ENCODE results near the gene SLC41A3. TPM values are rescaled to one million over a fixed set of nuclear protein-coding genes. Genes with fewer than 3 reads are reported as not detected.

SLC41A3 gene
- total RNA-seq, 1 donor from 2014 or later = 38.6 TPM

DNA sequence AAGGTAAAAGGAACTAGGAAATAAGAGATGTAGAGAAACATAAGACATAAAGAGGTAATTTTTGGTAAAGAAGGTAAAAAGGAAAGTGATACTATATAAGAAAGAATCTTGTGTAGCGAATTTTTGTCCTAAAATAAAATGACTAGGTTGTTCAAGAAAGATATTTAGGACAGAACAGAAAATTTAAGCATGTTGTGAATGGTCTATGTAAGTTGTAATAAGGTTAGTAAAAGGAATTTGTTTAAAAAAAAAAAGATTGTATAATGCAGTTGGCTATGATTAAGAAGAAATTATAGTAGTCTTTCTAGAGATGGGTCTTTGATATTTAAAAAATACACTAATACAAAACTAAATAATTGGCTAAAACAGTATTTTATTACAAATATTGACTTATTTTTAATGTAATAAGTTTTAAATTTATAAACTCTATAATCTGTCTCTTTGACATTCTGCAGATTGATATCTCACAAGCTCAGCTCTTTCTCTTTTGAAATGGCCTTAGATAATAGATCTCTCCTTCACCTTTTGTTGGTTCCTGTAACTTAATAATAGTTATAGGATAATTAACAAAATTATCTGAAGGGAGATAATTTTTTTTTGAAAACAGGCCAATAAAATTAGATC is 3.7 kb upstream of the SLC41A3 start:
- peaks cover 3% of the 10 kb centered on the region for H3K27me3 Mint-ChIP-seq (ENCODE audit: unreplicated experiment)
- H3K36me3 Mint-ChIP-seq (ENCODE audit: unreplicated experiment) = peaks cover 20% of the 10 kb centered on the region
- H3K4me3 Mint-ChIP-seq (ENCODE audit: unreplicated experiment) = no peak overlapping the region
- H3K4me1 Mint-ChIP-seq (ENCODE audit: low read depth, unreplicated experiment) = peaks cover 2% of the 10 kb centered on the region
- H3K27ac Mint-ChIP-seq (ENCODE audit: unreplicated experiment) = no peak overlapping the region
- TF ChIP-seq, protein P1, sequence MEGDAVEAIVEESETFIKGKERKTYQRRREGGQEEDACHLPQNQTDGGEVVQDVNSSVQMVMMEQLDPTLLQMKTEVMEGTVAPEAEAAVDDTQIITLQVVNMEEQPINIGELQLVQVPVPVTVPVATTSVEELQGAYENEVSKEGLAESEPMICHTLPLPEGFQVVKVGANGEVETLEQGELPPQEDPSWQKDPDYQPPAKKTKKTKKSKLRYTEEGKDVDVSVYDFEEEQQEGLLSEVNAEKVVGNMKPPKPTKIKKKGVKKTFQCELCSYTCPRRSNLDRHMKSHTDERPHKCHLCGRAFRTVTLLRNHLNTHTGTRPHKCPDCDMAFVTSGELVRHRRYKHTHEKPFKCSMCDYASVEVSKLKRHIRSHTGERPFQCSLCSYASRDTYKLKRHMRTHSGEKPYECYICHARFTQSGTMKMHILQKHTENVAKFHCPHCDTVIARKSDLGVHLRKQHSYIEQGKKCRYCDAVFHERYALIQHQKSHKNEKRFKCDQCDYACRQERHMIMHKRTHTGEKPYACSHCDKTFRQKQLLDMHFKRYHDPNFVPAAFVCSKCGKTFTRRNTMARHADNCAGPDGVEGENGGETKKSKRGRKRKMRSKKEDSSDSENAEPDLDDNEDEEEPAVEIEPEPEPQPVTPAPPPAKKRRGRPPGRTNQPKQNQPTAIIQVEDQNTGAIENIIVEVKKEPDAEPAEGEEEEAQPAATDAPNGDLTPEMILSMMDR (IDR thresholded peaks at IDR 0.05; ENCODE audit: partially characterized antibody, unreplicated experiment) = no peak
- DNase-seq = no peak
- H3K9me3 Mint-ChIP-seq (ENCODE audit: unreplicated experiment) = peaks cover 6% of the 10 kb centered on the region

DNA sequence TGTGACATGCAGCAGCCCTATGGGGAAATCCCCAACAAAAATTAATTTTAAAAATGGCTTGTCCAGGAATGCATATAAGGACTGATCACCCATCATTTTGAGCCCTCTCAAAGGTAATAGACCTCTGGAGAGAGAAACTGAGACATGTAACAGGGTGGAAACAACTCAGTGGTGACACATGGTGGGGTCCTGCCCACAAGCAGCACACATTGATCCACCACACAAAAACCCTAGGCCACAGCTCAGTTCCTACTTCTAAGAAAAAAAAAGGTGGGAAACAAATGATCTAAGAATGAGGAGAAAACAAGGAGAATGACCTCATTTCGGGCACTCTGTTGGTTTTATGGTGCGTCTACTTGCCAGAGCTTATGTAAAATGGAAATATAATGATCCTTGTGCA is 1.9 kb upstream of the SLC41A3 start:
- H3K36me3 Mint-ChIP-seq (ENCODE audit: unreplicated experiment) = peaks cover 6% of the 10 kb centered on the region
- H3K27ac Mint-ChIP-seq (ENCODE audit: unreplicated experiment) = no peak overlapping the region
- no peak for DNase-seq
- peaks cover 6% of the 10 kb centered on the region for H3K9me3 Mint-ChIP-seq (ENCODE audit: unreplicated experiment)
- H3K4me3 Mint-ChIP-seq (ENCODE audit: unreplicated experiment) = no peak overlapping the region
- H3K27me3 Mint-ChIP-seq (ENCODE audit: unreplicated experiment) = peaks cover 3% of the 10 kb centered on the region
- peaks cover 2% of the 10 kb centered on the region for H3K4me1 Mint-ChIP-seq (ENCODE audit: low read depth, unreplicated experiment)
- TF ChIP-seq, protein P1 (IDR thresholded peaks at IDR 0.05; ENCODE audit: partially characterized antibody, unreplicated experiment) = no peak

DNA sequence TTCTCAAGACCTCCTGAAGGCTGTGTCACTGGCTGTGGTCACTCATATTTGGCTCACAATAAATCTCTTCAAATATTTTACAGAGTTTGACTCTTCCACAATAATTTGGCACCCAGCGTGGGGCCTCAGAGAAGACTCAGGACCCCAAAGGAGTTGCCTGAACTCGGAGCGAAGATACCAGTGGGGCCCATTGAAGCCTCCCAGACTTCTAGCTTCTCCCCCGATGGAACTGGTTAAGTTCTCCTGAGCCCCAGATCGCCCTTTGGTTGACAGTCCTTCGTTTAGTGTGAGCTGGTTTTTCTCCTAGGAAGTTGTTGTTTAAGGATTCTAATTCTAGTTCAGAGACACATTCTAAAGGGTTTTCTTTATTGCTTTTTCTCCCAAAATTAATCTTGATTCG is 1.4 kb upstream of the SLC41A3 start:
- H3K27ac Mint-ChIP-seq (ENCODE audit: unreplicated experiment) = no peak overlapping the region
- TF ChIP-seq, protein P1 (IDR thresholded peaks at IDR 0.05; ENCODE audit: partially characterized antibody, unreplicated experiment) = no peak
- DNase-seq = no peak
- H3K27me3 Mint-ChIP-seq (ENCODE audit: unreplicated experiment) = peaks cover 3% of the 10 kb centered on the region
- H3K4me3 Mint-ChIP-seq (ENCODE audit: unreplicated experiment) = peak overlapping the region; percentile 68
- peaks cover 4% of the 10 kb centered on the region for H3K9me3 Mint-ChIP-seq (ENCODE audit: unreplicated experiment)
- peaks cover 5% of the 10 kb centered on the region for H3K36me3 Mint-ChIP-seq (ENCODE audit: unreplicated experiment)
- H3K4me1 Mint-ChIP-seq (ENCODE audit: low read depth, unreplicated experiment) = peaks cover 2% of the 10 kb centered on the region

DNA sequence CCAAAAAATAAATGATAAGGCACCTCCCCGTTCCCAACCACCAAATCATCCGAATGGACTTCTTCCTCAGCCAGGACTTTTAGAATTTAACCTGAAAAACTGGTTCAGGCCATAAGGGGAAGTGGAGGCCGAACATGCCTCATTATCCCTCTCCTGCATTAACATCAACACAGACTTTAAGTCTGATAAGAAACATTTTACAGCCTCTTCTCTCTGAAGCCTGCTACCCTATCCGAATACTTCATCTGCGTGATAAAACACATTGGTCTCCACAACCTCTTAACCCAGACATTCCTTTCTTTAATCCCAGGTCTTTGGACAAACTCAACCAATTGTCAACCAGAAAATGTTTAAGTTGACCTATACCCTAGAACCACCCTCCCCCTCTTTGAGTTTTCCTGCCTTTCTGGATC is 850 bp upstream of the SLC41A3 start:
- TF ChIP-seq, protein P1 (IDR thresholded peaks at IDR 0.05; ENCODE audit: partially characterized antibody, unreplicated experiment) = no peak
- no peak overlapping the region for H3K27ac Mint-ChIP-seq (ENCODE audit: unreplicated experiment)
- peaks cover 3% of the 10 kb centered on the region for H3K27me3 Mint-ChIP-seq (ENCODE audit: unreplicated experiment)
- no peak for DNase-seq
- H3K9me3 Mint-ChIP-seq (ENCODE audit: unreplicated experiment) = peaks cover 4% of the 10 kb centered on the region
- H3K36me3 Mint-ChIP-seq (ENCODE audit: unreplicated experiment) = peaks cover 5% of the 10 kb centered on the region
- H3K4me3 Mint-ChIP-seq (ENCODE audit: unreplicated experiment) = peak overlapping the region; percentile 68
- peaks cover 2% of the 10 kb centered on the region for H3K4me1 Mint-ChIP-seq (ENCODE audit: low read depth, unreplicated experiment)

DNA sequence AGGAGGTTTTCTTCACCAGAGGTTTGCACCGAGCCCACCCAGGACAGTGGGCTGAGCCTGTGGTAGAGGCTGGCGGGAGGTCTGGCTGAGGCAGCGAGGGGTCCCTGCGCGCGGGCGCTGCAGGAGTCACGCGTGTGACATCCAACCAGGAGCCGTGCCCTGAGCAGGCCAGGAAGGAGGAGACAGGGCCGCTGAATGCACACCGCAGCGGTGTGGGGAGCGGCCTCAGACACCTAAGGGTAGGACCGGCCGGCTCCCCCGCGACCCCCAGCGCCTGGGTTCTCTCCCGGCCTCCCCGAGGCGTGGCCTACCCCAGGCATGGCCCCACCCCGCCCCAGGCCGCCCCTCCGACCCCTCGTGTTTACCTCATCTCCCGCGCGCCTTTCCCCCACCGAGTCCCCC is 412 bp downstream of the SLC41A3 start:
- Mint-ChIP-seq H3K27me3 (ENCODE audit: unreplicated experiment) (peaks cover 3% of the 10 kb centered on the region), H3K4me3 (ENCODE audit: unreplicated experiment) (peak overlapping the region; percentile 97), H3K36me3 (ENCODE audit: unreplicated experiment) (peaks cover 13% of the 10 kb centered on the region), H3K27ac (ENCODE audit: unreplicated experiment) (no peak overlapping the region), H3K9me3 (ENCODE audit: unreplicated experiment) (peaks cover 7% of the 10 kb centered on the region), H3K4me1 (ENCODE audit: low read depth, unreplicated experiment) (peaks cover 2% of the 10 kb centered on the region)
- DNase-seq = peak; percentile 65
- TF ChIP-seq, protein P1 (IDR thresholded peaks at IDR 0.05; ENCODE audit: partially characterized antibody, unreplicated experiment) = no peak

Measured in glutamatergic neuron (in vitro differentiated cells).